Measurements from ENCODE around the gene TTC9. TPM values are rescaled to one million over a fixed set of nuclear protein-coding genes. Genes with fewer than 3 reads are reported as not detected.
A peak's percentile ranks its signal among the peaks of the same experiment; 100 is the strongest.

The TTC9 gene
- total RNA-seq, 1 experiment from 2014 or later: 9.3 TPM

GRCh38 chr14:70711451-70711850 lies 69.7 kb downstream of the TTC9 start:
- no peaks in the 10 kb centered on the region for H3K27me3 ChIP-seq (ENCODE audit: insufficient read depth, low read depth)
- H3K9me2 ChIP-seq (ENCODE audit: insufficient read depth): no peaks in the 10 kb centered on the region
- H3K79me2 ChIP-seq (ENCODE audit: low read depth): no peaks in the 10 kb centered on the region
- H3K4me3 ChIP-seq: no peak overlapping the region
- no peak for TF ChIP-seq EZH2 (IDR thresholded peaks at IDR 0.05; ENCODE audit: low read depth)
- TF ChIP-seq, protein P1, sequence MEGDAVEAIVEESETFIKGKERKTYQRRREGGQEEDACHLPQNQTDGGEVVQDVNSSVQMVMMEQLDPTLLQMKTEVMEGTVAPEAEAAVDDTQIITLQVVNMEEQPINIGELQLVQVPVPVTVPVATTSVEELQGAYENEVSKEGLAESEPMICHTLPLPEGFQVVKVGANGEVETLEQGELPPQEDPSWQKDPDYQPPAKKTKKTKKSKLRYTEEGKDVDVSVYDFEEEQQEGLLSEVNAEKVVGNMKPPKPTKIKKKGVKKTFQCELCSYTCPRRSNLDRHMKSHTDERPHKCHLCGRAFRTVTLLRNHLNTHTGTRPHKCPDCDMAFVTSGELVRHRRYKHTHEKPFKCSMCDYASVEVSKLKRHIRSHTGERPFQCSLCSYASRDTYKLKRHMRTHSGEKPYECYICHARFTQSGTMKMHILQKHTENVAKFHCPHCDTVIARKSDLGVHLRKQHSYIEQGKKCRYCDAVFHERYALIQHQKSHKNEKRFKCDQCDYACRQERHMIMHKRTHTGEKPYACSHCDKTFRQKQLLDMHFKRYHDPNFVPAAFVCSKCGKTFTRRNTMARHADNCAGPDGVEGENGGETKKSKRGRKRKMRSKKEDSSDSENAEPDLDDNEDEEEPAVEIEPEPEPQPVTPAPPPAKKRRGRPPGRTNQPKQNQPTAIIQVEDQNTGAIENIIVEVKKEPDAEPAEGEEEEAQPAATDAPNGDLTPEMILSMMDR (conservative IDR thresholded peaks at IDR 0.05): no peak
- H3K4me1 ChIP-seq (replicated peaks; ENCODE audit: insufficient read depth): peaks cover 21% of the 10 kb centered on the region
- peaks cover 9% of the 10 kb centered on the region; the same call in 1 of the 2 replicates for H3F3A ChIP-seq (ENCODE audit: insufficient read depth, low read depth)
- no peak overlapping the region for H2AFZ ChIP-seq
- intact Hi-C loops (cut with micrococcal nuclease; ENCODE audit: unreplicated experiment): no loop called here
- no peaks in the 10 kb centered on the region for H3K36me3 ChIP-seq (ENCODE audit: low read depth)
- POLR2A ChIA-PET (ENCODE audit: unreplicated experiment): interaction anchor here (0.6 kb wide), 1 partner anchor 29 kb away, joined by 8 read pairs; no protein-coding TSS in a partner anchor
- no TSS peak for BruUV-seq (replicated peaks)
- no peaks in the 10 kb centered on the region for H3K9me3 ChIP-seq (ENCODE audit: insufficient read depth, low read depth)
- H3K4me2 ChIP-seq: no peak overlapping the region
- H4K20me1 ChIP-seq (ENCODE audit: insufficient read depth): no peaks in the 10 kb centered on the region
- no peak overlapping the region for H3K27ac ChIP-seq
- no peak for DNase-seq
- CTCF ChIA-PET: no interaction called here

DNA sequence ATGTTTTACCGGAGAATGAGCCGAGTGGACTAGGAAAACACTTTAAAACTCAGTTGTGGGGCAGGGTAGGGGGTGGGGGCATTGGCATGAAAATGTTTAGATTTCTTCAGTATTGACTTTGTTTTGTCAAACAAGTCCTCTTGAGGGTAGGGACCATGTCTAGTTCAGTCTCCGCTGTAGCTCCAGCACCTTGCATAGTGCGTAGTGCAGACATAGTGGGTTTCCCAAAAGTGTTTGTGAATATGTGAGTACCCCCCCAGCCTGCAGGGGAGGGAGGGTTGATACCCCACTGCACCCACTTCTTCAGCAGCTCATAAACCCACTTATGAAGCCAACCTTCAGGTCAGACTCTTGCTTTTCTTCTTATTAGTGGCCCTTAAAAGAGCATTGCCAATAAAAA lies 71.4 kb downstream of the TTC9 start:
- no peak overlapping the region for H3K4me3 ChIP-seq
- H3K9me3 ChIP-seq (ENCODE audit: insufficient read depth, low read depth): no peaks in the 10 kb centered on the region
- peaks cover 11% of the 10 kb centered on the region for H3K4me1 ChIP-seq (replicated peaks; ENCODE audit: insufficient read depth)
- no TSS peak for BruUV-seq (replicated peaks)
- H3K36me3 ChIP-seq (ENCODE audit: low read depth): no peaks in the 10 kb centered on the region
- ChIA-PET CTCF (interaction anchor here (0.5 to 1.2 kb wide), 13 partner anchors 10 to 1007 kb away, joined by 3 to 18 read pairs (median 4); no protein-coding TSS in a partner anchor), POLR2A (ENCODE audit: unreplicated experiment) (interaction anchor here (0.5 to 0.7 kb wide), 5 partner anchors 10 to 197 kb away, joined by 3 to 11 read pairs (median 5); no protein-coding TSS in a partner anchor)
- intact Hi-C loops (cut with micrococcal nuclease; ENCODE audit: unreplicated experiment): no loop called here
- H3K27ac ChIP-seq: peak overlapping the region; percentile 51; the same call in 1 of the 2 replicates
- no peaks in the 10 kb centered on the region for H3K9me2 ChIP-seq (ENCODE audit: insufficient read depth)
- H2AFZ ChIP-seq: no peak overlapping the region
- no peaks in the 10 kb centered on the region for H3K79me2 ChIP-seq (ENCODE audit: low read depth)
- H3K4me2 ChIP-seq: no peak overlapping the region
- TF ChIP-seq, protein P1 (conservative IDR thresholded peaks at IDR 0.05): no peak
- no peak for TF ChIP-seq EZH2 (IDR thresholded peaks at IDR 0.05; ENCODE audit: low read depth)
- peaks cover 3% of the 10 kb centered on the region; the same call in 1 of the 2 replicates for H3F3A ChIP-seq (ENCODE audit: insufficient read depth, low read depth)
- no peaks in the 10 kb centered on the region for H3K27me3 ChIP-seq (ENCODE audit: insufficient read depth, low read depth)
- H4K20me1 ChIP-seq (ENCODE audit: insufficient read depth): no peaks in the 10 kb centered on the region
- no peak for DNase-seq

GRCh38 chr14:70713511-70713916 lies 71.8 kb downstream of the TTC9 start:
- H3K27ac ChIP-seq: peak overlapping the region; percentile 51
- no peak overlapping the region for H3K4me3 ChIP-seq
- peak overlapping the region; percentile 20; the same call in 1 of the 2 replicates for H3K4me2 ChIP-seq
- POLR2A ChIA-PET (ENCODE audit: unreplicated experiment): interaction anchor here (0.5 to 0.7 kb wide), 6 partner anchors 10 to 197 kb away, joined by 3 to 11 read pairs (median 5); no protein-coding TSS in a partner anchor
- no peaks in the 10 kb centered on the region for H4K20me1 ChIP-seq (ENCODE audit: insufficient read depth)
- no peaks in the 10 kb centered on the region for H3K36me3 ChIP-seq (ENCODE audit: low read depth)
- no peaks in the 10 kb centered on the region; the same call in 1 of the 2 replicates for H3F3A ChIP-seq (ENCODE audit: insufficient read depth, low read depth)
- CTCF ChIA-PET: interaction anchor here (0.5 to 1.2 kb wide), 12 partner anchors 10 to 1007 kb away, joined by 3 to 18 read pairs (median 4); no protein-coding TSS in a partner anchor
- DNase-seq: no peak
- no peaks in the 10 kb centered on the region for H3K9me3 ChIP-seq (ENCODE audit: insufficient read depth, low read depth)
- intact Hi-C loops (cut with micrococcal nuclease; ENCODE audit: unreplicated experiment): no loop called here
- H3K79me2 ChIP-seq (ENCODE audit: low read depth): no peaks in the 10 kb centered on the region
- no peak for TF ChIP-seq EZH2 (IDR thresholded peaks at IDR 0.05; ENCODE audit: low read depth)
- TF ChIP-seq, protein P1 (conservative IDR thresholded peaks at IDR 0.05): no peak
- BruUV-seq (replicated peaks): no TSS peak
- H3K27me3 ChIP-seq (ENCODE audit: insufficient read depth, low read depth): no peaks in the 10 kb centered on the region
- peaks cover 16% of the 10 kb centered on the region for H3K4me1 ChIP-seq (replicated peaks; ENCODE audit: insufficient read depth)
- no peak overlapping the region for H2AFZ ChIP-seq
- H3K9me2 ChIP-seq (ENCODE audit: insufficient read depth): no peaks in the 10 kb centered on the region

Measured in PC-9 (cell line).